GM12891 (cell line): ENCODE data around the gene RASSF10.

Source experiments
- POLR2A ChIP-seq: IDR thresholded peaks from 2 replicates; pipeline ENCODE4 v1.6.1; 2011; ENCODE audit warnings: low read depth, low read length, control low read depth
- TAF1 ChIP-seq: IDR thresholded peaks from 2 replicates; pipeline ENCODE4 v1.6.1; 2011; ENCODE audit warnings: low read depth, low read length, control low read depth

DNA sequence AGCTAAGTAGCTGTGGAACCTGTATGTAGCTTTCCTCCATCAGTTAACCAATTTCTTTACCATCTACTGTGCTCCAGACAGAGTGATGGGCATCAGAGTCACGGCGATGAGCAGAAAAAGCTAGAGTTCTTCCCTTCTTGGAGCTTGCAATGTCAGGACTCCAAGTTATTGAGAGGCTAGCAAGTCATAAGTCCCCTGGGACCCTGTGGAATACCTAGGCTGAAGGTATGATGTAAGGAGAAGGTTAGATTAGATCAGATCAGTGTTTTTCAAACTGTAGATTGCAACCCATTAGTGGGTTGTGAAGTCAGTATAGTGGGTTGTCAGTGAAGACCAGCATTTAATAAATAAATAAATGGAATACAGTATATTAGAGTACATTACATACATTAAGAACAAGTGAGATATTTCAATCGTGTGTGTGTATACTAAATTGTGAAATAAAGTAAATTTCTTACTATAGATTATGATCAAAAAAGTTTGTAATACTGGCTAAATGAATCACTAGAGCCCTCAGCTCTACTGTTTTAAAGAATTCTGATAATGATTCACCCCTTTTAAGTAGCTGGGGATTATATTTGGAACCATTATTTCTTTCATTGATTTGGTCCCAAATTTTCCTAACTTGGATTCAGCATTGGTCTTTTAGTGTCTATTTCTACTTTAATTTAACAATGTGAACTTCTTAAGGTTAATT, 52.3 kb downstream of the RASSF10 start:
- TF ChIP-seq POLR2A: no peak
- no peak for TF ChIP-seq TAF1
